Measurements from ENCODE around the gene REEP5.

DNA sequence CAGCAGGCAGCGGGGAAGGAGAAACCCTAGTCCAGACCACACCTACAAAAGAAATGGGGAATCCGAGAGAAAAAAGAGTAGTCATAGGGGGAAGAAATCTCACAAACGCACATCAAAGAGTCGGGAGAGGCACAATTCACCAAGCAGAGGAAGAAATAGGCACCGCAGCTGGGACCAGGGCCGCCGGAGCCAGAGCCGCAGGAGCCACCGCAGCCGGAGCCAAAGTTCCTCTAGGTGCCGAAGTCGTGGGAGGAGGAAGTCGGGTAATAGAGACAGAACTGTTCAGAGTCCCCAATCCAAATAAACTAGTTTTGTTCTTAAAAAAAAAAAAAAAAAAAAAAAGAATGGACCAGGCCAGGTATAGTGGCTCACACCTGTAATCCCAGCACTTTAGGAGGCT is 29.3 kb downstream of the REEP5 start:
- TF ChIP-seq, protein P1, sequence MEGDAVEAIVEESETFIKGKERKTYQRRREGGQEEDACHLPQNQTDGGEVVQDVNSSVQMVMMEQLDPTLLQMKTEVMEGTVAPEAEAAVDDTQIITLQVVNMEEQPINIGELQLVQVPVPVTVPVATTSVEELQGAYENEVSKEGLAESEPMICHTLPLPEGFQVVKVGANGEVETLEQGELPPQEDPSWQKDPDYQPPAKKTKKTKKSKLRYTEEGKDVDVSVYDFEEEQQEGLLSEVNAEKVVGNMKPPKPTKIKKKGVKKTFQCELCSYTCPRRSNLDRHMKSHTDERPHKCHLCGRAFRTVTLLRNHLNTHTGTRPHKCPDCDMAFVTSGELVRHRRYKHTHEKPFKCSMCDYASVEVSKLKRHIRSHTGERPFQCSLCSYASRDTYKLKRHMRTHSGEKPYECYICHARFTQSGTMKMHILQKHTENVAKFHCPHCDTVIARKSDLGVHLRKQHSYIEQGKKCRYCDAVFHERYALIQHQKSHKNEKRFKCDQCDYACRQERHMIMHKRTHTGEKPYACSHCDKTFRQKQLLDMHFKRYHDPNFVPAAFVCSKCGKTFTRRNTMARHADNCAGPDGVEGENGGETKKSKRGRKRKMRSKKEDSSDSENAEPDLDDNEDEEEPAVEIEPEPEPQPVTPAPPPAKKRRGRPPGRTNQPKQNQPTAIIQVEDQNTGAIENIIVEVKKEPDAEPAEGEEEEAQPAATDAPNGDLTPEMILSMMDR (IDR thresholded peaks at IDR 0.05; ENCODE audit: low read depth, low read length), result no peak
- TF ChIP-seq POLR2A (IDR thresholded peaks at IDR 0.05; ENCODE audit: extremely low read depth, insufficient read length) (no peak), MYC (IDR thresholded peaks at IDR 0.05; ENCODE audit: low read depth, low read length) (no peak)

Measured in NB4 (cell line).